Stimulated activated CD4-positive, alpha-beta T cell treated with anti-CD3 and anti-CD28 coated beads, TNF-alpha, amount 100 ng/mL, for 4 hours (primary cell): Measurements from ENCODE around the gene XRCC4.
A peak's percentile ranks its signal among the peaks of the same experiment; 100 is the strongest.
"Not testable (repeated sequence)": the region's sequence is repeated elsewhere in the genome, so short reads cannot be mapped to it uniquely, and the experiment has no call there.

ENCODE experiments used
- DNase-seq, 3 experiments: peaks; one replicate each; pipeline ENCODE4 v3.0.0-alpha.2; 2020; ENCODE audit warnings: low read depth in 3 of 3

The XRCC4 gene

DNA sequence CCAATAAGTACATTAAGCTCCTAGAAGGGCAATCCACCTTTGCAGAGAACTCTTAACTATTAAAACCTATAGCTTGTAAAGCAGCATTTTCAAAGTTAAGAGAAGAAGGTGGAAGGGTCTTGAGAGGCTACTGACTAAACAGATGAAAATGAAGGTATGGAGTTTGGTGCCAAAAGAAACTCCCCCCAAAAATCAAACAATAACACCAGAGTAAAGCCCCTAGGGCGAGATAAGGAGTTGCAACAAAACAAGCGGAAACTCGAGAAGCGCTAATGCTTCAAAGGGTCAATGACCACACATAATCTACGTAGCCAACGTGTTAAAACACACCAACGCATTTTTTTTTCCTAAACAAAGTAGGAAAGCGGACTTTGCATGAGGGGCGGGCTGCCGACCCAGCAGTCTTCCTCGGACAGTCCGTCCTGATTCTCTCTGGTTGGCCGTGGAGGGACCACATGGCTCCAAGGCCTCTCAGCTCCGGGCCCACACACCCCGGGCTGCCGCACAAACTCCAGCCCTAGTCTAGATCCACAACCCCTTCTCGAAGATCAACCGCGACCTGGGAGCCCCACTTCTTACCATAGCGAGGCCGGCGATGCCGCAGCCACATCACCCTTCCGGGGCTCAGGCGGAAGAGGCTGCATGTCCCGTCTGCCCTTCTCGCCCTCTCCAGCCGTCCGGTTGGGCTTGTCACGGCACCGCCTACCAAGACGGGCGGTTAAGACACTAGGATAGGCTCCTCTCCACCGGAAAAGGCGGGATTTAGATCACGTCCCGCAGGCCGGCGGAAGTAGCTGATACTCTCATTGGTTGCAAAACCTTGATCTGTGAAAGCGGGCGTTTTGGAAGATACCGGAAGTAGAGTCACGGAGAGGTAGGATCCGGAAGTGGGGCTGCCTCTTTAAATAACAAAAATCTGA, at the start of gene XRCC4, which contains the start of gene TMEM167A:
Gene XRCC4, plus strand, starts transcription at position 806 of the 920 bp plus-strand sequence. CDS start 27,373 bp downstream, outside the sequence.
Gene TMEM167A, minus strand, starts transcription at position 653 of the 920 bp plus-strand sequence. Its CDS starts 71 bp downstream, at position 582.
- peak; percentile 70 to 88 (median 82) for DNase-seq

DNA sequence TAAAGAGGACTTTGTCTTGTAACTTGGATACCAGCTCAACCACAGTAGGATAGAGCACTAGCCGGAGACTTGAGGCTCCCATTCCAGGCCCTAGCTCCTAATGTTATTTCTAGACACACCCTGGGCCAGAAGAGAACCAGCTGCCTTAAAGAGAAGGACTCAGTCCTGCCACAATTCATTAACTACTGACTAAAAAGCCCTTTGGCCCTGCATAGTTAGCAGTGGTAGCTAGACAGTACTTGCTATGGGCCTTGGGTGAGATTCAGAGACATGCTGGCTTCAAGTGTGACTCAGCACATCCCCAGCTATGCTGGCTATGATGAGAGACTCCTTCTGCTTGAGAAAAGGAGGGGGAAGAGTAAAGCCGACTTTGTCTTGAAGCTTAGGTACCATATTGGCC, 47.4 kb upstream of the XRCC4 start:
- no peak for DNase-seq

DNA sequence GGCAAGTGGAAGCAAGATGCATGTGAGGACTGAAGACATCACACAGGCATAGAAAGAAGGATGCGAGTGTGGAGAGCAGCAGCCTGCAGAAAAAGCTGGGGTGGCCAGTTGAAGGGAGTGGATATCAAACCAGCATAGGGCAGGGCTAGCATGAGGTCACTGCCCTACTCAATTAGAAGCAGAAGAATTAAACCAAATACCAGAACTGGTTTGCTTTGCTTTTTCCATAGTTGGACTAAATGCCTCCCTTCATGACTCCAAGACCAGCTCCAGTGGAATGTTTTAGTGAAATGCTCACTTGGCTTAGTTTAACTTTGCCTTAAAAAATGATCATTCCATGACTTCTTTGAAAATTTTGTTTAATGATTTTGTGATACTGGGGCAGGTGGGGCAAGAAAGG, 46.0 kb upstream of the XRCC4 start:
- no peak for DNase-seq

DNA sequence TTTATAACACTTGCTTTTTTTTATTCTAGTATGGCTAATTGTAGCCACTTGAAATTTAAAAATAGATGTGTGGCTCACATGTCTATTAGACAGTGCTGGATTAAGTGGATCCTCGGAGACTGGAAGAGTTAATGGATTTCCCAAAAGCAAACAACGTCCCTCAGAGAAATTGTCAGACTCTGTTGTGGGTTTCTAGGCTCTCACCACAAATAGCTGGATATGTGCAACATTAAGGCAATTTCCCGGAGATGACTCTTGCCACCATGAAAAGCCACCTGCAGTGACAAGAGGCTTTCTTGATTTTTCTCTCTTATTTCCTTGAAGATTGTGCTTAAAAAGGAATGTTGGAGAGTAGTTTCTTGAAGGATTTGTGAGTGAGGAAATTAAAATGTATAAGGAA, 43.3 kb upstream of the XRCC4 start:
- DNase-seq: no peak

DNA sequence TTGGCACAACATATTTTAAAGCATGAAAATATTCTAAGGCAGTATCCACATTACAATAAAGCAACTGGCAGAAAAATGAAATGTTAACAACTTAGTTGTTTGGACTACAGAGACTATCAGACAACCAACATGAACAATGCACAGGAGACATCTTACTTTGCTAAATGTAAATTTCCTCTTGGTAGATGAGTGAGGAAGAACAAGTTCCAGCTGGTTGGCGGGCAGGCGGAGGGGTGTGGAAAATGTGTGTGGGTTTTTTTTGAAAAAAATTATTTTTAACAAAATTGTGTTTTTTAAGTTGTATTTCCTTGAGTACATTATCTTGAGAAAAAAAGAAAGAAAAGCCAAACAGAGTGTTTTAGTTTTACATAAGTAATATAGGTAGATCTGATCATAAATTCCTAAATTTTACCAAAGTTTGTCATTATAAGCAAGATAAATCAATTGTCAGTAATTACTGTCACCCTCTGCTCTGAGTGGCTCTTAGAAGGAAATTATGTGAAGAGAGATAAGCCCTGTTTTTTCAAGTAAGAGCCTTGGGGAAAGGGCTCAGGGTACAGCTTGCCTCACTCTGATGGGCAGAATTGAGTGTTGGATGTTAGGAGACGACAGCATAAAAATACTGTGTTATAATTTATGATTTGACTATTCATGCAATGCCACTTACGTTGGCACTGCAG, 42.7 kb upstream of the XRCC4 start:
- no peak for DNase-seq

DNA sequence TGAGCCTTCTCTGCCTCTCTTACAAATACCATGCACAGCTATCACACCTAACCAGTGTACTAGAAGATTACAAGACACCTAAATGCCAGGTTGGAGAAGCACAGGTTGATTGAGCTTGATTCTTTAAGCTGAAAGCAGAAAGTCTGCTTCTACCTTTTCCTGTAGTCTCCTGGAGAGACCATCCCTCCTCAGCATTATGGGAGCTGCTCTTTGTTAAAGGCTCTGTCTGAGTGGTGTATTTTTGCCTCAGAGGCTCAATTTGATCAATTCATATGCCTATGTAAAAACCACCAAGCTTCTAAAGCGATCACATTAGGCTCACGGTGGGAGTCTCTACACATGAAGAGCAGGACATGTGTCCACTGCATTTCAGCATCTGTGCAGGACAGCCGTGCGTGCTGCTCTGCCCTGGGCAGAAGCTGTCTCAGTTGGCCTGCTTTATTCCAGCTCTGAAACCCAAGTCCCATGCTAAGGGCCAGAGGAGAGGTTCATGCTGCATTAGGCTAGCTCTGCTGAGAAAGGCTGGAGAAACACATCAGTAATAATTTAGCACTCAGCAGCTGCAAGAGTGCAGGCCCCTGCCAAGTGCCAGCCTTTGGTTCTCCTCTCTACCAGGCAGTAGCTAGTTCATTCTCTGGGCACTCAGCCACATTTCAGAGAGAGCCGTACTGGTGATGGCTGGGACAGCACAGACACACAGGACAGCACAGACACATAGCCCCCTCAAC, 41.8 kb upstream of the XRCC4 start:
- DNase-seq: no peak

DNA sequence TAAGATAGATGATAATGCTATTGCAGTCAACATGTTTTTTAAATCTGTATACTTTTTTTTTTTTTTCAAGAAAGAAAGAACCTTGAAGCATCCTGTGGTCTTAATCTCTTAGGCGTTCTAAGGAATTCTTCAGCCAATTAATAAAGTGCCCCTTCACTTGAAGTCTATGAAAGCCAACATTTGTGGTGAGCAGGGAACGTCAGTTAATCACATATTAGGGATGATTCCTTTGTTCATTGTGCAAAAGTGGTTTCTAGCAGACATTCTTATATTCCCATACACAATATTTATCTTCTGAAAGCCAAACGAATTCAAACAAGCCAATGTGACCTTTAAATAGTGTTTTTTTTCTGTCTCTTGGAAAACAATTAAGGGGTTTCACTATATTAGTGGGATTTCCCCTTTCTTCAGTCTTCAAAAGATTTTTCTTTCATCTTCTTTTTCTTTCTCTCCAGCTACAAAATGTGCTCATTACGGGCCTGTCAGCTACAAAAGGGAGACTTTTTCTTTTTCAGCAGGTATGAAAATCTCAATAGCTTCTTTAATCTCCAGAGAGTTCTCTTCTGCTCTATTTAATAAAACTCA, 40.3 kb upstream of the XRCC4 start:
- no peak for DNase-seq

DNA sequence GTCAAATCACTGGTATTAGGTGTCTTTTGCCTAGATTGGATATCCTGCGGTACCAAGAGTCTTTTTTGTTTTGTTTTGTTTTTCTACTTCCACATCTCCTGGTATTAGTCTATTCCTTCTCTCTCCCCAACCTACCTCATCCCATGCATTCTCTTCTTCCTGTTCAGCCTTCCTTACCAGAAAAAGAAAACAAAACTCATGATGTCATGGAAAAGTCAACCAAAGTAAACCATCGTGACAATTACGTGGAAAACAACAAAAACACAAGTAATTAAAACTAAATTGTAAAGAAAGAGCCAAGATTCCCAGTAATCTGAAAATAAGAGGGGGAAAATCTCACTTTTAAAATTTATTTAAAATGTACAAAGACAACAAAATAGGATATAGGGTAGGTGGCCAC, 38.4 kb upstream of the XRCC4 start:
- no peak for DNase-seq

DNA sequence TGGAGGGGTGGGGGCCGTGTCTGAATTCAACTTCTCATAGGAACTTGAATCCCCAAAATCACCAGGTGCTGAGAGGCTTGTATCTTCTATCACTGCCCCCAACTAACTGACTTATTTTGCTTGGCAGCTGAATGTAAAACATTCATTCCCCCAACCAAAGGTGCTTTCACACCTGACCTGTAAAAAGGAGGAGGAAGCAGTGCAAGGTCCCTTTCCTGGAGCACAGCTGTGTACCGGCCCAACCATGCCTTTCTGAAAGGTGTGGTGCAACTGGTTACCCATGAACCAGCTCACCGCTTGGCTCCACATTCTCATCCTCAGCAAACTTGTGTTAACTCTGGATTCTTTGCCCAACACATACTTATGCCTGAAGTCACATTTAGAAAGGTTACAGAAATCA, 34.8 kb upstream of the XRCC4 start:
- no peak for DNase-seq

DNA sequence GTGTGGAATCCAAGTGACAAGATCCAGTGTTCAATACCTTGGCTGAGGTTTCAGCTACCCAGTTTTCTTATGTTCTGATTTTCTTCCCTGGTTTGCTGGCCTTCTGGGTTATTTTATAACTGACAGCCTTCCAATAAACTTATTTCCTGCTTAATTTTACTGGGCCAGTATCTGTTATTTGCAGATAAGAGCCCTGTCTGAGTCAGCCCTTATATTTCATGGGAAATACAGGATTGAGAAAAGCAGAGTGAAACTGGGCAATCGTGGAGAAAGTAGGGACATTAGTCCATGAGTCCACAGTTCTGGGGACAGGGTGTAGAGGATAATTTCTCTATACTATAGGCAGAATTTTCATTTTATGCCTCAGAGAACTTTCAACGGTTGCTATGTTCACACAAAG, 32.4 kb upstream of the XRCC4 start:
- no peak for DNase-seq

DNA sequence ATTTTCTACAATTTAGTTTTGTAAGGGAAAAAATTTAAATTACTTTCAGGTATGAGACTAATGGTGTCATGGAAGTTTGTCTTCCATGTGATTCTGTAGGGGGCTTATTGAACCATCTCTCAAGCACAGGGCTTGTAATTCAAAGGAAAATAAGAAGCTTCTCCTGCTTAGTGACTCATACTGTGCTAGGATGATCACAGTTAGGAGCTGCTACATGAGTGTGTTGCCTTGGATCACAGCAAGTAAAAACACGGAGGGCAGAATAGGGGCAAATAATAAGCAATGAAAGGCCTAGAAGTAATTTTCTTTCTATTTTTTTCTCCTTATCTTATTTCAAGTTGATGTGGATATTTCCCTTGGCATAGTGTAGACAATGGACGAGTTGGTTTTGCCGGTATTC, 29.1 kb upstream of the XRCC4 start:
- DNase-seq: no peak

DNA sequence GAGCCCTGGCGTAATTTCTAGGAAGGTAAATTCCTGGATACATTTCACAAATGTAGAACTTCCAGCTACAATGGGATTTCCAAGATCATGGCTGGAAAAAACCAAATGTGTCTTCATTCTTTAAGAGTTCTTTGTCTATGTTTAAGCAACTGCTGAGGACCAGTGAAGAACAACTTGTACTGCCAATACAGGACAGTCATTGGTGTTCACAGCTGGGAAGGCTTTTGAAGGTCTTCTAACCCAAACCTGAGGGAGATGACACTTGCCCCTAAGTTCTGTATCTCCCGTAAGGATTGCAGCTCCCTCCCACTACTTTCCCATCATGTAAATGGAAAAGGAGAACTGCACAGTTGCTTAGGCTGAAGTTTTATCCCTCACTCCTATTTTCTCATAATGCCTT, 28.5 kb upstream of the XRCC4 start:
- DNase-seq: no peak

DNA sequence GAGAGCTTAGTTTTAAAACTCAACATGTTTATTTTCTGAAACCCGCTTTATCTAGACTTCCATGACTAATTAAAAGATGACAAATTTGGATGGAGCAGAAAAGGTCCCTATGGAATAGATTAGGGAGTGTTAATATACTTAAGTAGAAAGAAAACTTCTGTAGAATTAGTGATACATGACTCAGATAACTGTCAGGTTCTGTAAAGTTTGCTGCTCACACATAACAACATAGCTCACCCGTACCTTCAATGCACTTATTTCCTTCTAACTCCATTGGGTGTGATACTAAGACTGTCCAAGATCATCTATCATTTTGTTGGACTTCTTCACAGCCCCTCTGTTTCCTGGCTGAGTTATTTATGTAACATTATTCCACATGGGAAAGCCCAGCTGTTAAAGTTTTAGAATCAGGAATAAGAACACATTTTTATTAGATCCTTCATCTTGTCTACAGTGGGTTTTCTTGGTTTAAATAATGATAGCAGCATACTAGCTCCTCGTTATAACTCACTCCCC, 27.9 kb upstream of the XRCC4 start:
- no peak for DNase-seq

DNA sequence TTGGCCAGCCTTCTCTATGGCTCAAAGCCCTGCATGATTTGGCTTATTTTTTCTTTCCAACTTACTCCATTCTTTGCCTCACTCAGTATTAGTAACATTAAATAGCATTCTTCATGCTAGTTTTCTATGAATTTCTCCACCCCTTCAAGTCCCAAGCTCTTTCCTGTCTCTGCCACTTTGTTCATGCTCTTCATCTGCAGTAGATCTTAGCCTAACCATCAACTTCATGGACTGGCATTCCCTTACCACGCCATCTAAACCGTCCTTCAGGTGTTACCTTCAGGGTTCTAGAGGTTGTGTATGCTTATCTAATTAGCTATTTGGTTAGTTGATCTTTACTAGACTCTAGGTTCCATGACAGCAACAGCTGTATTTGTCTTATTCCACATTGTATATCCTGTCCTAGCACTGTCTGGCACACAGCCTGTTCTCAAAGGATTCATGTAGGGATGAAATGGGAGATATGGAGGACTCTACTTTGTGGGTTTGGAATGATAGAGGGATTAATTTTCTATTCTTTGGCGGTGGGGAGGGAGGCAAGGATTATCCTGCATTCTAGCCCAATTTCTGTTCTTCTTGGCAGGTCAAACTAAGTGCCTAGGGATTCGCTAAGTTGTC, 26.5 kb upstream of the XRCC4 start:
- DNase-seq: no peak

DNA sequence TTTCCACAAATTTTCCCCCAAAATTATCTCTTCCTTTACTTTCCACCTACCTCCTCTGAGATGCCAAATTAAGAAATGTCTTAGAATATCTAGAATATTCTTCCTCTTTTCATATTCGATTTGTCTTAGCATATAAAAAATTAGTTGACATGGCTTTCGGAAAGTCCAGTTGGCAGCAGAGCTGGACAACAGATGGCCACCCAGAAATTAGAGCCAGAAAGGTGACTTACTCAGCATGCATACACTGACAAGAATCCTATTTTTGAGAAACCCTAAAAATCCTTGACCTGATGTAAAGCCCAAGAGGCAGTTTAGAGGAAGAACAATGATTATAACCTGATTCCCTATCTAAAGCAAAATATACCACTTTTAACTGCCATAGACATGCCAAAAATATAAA, 22.2 kb upstream of the XRCC4 start:
- no peak for DNase-seq

DNA sequence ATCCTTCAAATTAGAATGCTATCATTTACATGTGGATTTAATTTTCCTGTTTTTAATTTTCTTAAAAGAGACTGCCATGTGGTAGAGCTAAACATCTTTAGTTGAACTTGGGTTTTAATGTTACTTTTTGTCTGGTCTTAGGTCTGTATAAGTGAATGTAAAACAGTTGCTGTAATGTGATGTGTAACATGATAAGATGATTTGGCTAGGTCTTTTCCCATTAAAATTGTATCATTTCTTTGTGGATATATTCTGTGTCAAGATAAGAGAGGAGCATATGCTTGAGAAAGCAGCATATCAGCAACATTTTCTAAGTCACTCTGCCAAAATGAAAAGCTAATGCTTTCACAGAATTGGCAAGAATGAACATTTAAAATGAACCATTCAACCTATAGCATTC, 18.6 kb upstream of the XRCC4 start:
- no peak for DNase-seq

DNA sequence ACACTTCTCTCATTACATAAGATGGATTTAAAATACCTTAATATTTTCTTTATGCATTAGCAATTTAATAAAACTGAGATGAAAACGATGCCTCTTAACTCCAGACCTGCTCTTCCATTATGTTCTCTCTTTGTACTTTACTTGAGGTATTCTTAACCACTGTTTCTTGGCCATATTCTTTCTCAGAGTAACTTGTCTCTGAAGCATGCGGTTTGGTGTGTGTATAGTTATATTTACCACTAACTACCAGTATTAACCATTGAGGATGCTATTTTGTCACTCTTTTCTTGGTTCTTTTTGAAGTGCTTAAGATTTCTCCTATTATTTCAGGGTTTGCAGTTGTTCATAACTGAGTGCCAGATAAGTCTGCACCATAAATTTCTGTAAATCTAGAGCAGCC, 18.0 kb upstream of the XRCC4 start:
- no peak for DNase-seq

DNA sequence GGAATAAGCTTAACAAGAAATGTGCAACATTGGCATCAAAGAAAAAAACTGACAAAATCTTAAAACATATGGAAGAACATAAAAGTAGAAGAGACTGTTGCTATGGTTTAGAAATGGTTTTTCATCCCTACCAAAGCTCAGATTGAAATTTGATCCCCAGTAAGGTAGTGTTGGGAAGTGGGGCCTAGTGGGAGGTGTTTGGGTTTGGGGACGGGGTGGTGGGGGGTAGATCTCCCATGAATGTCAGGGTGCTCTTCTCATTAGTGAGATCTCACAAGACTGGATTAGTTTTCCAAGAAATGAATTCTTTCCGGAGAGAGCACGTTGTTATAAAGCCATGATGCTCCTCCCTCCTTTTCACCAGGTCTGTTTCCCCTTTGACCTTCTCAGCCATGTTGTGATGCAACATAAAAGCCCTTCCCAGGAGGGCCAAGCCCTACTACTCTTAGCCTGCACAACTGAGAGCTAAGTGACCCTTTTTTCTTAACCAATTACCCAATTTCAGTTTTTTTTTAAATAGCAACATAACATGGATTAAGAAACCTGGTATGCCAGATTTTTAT, 10.7 kb upstream of the XRCC4 start:
- no peak for DNase-seq

DNA sequence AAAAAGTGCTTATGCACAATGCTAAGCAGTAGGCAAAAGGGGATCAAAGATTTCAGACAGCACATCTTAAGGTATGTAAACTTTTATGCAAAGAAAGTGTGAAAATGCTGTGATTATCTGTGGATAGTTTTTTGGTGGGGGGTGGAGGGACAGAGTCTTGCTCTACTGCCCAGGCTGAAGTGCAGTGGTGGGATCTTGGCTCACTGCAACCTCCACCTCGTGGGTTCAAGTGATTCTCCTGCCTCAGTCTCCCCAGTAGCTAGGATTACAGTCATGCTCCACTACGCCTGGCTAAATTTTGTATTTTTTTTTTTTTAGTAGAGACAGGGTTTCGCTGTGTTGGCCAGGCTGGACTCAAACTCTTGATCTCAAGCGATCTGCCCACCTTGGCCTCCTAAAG, 10.0 kb upstream of the XRCC4 start:
- not testable (repeated sequence) for DNase-seq

DNA sequence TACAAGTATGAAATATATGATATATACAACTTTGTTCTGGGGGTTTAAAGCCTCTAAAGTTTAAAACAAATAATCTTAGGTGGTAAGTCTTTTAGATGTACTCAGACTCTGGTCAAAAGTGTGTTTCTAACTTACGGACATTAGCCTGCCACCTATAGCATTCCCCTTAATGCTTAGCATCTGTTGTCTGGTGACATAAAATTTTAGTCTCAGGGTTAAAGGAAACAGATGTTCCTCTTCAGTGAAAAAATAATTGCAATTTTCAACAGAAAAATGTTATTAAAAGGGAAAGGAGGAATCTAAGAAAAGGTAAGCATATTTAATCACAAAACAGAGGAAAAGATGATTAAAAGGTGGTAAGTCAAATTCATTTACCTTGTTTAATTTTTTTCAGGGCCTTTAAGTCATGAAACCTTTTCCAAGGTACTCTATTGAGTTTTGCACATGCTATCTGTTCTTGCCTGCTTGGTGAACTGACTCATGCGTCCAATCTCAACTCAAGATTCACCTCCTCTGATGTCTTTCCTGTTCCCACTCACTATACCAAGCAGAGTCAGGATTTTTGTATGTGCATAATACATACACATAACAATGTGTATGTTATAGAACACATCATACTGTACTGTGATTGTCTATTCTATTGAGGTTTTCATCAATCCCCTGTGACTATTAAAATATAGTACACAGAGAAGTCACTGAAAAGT, 8.1 kb upstream of the XRCC4 start:
- DNase-seq: no peak
